C4-2B (cell line): Measurements from ENCODE around the gene DOCK3.
"Not testable (repeated sequence)": the region's sequence is repeated elsewhere in the genome, so short reads cannot be mapped to it uniquely, and the experiment has no call there.

Experiments
- H3K27ac ChIP-seq: fragments of 450-650 bp; 2 replicates; pipeline ENCODE4 v1.5.1; 2017
- CTCF ChIP-seq: fragments of 450-650 bp; conservative IDR thresholded peaks from 2 replicates; pipeline ENCODE4 v1.5.1; 2017; ENCODE audit warnings: mild to moderate bottlenecking
- ZFX ChIP-seq: fragments of 450-650 bp; IDR thresholded peaks from 2 replicates; pipeline ENCODE4 v1.6.1; 2017

DOCK3 gene

GRCh38 chr3:50972029-50972428 lies 297.3 kb downstream of the DOCK3 start:
- TF ChIP-seq ZFX = no peak
- no peak for TF ChIP-seq CTCF
- H3K27ac ChIP-seq = no peak overlapping the region

DNA sequence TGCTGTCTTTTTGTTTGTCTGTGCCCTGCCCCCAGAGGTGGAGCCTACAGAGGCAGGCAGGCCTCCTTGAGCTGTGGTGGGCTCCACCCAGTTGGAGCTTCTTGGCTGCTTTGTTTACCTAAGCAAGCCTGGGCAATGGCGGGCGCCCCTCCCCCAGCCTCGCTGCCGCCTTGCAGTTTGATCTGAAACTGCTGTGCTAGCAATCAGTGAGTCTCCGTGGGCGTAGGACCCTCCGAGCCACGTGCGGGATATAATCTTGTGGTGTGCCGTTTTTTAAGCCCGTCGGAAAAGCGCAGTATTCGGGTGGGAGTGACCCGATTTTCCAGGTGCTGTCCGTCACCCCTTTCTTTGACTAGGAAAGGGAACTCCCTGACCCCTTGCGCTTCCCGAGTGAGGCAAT lies 303.9 kb downstream of the DOCK3 start:
- H3K27ac ChIP-seq = not testable (repeated sequence)

GRCh38 chr3:50978991-50979667 lies 304.4 kb downstream of the DOCK3 start:
- H3K27ac ChIP-seq = no peak overlapping the region
- TF ChIP-seq ZFX (no peak), CTCF (peak; percentile 36)

DNA sequence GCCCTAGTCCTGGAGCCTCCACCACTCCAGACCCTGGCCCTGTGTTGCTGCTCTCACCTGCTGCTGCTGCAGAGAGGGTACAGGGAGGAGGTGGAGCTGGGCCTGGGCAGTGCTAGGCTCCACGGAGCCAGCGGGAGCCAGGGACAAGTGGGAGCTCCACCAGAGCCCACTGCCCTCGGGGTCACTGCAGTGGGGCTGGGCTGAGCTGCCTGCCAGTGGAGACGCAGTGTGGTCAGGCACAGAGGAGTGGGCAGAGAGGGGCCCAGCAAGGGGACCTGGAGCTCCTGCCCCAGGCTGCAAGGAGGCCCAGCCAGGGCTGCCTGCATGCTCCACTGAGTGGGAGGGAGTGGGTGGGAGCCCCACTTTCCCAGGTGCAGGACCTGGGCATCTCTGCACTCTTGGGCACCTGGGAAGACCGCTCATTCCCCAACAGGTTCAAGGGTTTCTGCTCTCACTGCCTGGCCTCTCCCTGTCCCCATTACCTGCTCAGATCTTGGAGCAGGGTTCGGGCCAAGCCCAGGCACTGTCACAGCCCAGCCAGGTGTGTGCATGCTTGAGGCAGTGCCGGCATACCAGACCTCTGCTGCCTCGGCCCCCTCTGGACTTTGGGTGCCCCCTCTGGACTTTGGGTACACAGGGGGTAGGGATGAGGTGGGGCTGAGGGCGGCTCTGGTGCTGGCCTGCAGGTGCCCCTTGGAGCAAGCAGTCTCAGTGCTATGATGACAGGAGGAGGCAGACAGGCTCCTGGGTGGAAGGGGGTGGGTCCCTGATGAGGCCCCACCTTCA lies 308.0 kb downstream of the DOCK3 start:
- no peak for TF ChIP-seq CTCF
- no peak for TF ChIP-seq ZFX
- H3K27ac ChIP-seq = no peak overlapping the region

GRCh38 chr3:50983887-50984286 lies 309.2 kb downstream of the DOCK3 start:
- TF ChIP-seq ZFX = no peak
- H3K27ac ChIP-seq = no peak overlapping the region

GRCh38 chr3:50985893-50986292 lies 311.2 kb downstream of the DOCK3 start:
- TF ChIP-seq ZFX = no peak
- TF ChIP-seq CTCF = no peak
- no peak overlapping the region for H3K27ac ChIP-seq

GRCh38 chr3:50986726-50987125 lies 312.0 kb downstream of the DOCK3 start:
- TF ChIP-seq CTCF (no peak), ZFX (no peak)
- H3K27ac ChIP-seq = no peak overlapping the region

DNA sequence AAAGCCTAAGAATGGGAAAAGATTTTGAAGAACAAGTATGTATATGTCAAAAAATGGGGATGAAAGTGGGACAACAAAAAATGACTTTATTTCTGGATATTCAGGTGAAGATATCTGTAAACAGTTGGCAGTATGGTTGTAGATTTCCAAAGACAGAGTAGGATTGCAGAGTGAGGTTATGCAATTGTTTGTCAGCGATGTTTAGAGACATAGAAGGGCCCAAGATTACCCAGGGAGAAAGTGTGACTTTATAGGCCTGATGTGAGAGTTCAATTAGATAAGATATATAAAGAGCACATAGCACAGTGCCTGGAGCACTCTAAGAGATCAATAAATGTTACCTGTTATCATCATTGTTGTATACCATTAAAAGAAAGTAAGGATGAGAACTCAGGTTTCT lies 319.8 kb downstream of the DOCK3 start:
- H3K27ac ChIP-seq = no peak overlapping the region
- no peak for TF ChIP-seq ZFX
- TF ChIP-seq CTCF = no peak
